SK-N-SH treated with all-trans-retinoic acid at 6 μM for 48 hours (cell line): ENCODE data around the gene IGF1.
"Not testable (repeated sequence)": the region's sequence is repeated elsewhere in the genome, so short reads cannot be mapped to it uniquely, and the experiment has no call there.

Experiments
- ATAC-seq: fragments of 200-7000 bp; cut with Tn5 transposase; 3 replicates; pipeline ENCODE4 v1.9.1; 2020; ENCODE audit warnings: mild to moderate bottlenecking, moderate library complexity
- BACH2 ChIP-seq: fragments of 250-450 bp; sonication (Bioruptor Pico); IDR thresholded peaks from 2 replicates; pipeline ENCODE4 v1.9.0; 2021; ENCODE audit warnings: mild to moderate bottlenecking, borderline replicate concordance
- CSDC2 ChIP-seq: fragments of 250-450 bp; sonication (Bioruptor Pico); IDR thresholded peaks from 2 replicates; pipeline ENCODE4 v1.5.0; 2020; ENCODE audit warnings: mild to moderate bottlenecking, moderate library complexity
- ESRRG ChIP-seq: fragments of 250-450 bp; sonication (Bioruptor Pico); IDR thresholded peaks from 2 replicates; pipeline ENCODE4 v1.6.1; 2021; ENCODE audit warnings: mild to moderate bottlenecking
- GLIS3 ChIP-seq: fragments of 250-450 bp; sonication (Bioruptor Pico); IDR thresholded peaks from 2 replicates; pipeline ENCODE4 v1.5.0; 2020; ENCODE audit warnings: mild to moderate bottlenecking, moderate library complexity
- ISL1 ChIP-seq: fragments of 250-450 bp; sonication (Bioruptor Pico); IDR thresholded peaks from 2 replicates; pipeline ENCODE4 v2.1.2; 2022; ENCODE audit warnings: mild to moderate bottlenecking, moderate library complexity
- OSR1 ChIP-seq: fragments of 250-450 bp; sonication (Bioruptor Pico); IDR thresholded peaks from 2 replicates; pipeline ENCODE4 v1.8.0; 2022; ENCODE audit warnings: moderate library complexity, mild to moderate bottlenecking, inconsistent platforms
- PPARA ChIP-seq: fragments of 250-450 bp; sonication (Bioruptor Pico); IDR thresholded peaks from 2 replicates; pipeline ENCODE4 v1.5.0; 2020; ENCODE audit warnings: mild to moderate bottlenecking, borderline replicate concordance
- RARB ChIP-seq: fragments of 250-450 bp; sonication (Bioruptor Pico); IDR thresholded peaks from 2 replicates; pipeline ENCODE4 v1.8.0; 2021; ENCODE audit warnings: mild to moderate bottlenecking, moderate library complexity
- SNAI2 ChIP-seq: fragments of 250-450 bp; sonication (Bioruptor Pico); IDR thresholded peaks from 2 replicates; pipeline ENCODE4 v1.5.0; 2020; ENCODE audit warnings: mild to moderate bottlenecking, moderate library complexity
- TCF4 ChIP-seq: fragments of 250-450 bp; sonication (Bioruptor Pico); IDR thresholded peaks from 2 replicates; pipeline ENCODE4 v1.8.0; 2021; ENCODE audit warnings: mild to moderate bottlenecking, moderate library complexity, borderline replicate concordance
- TOX ChIP-seq: fragments of 250-450 bp; sonication (Bioruptor Pico); IDR thresholded peaks from 2 replicates; pipeline ENCODE4 v1.8.0; 2021; ENCODE audit warnings: mild to moderate bottlenecking, moderate library complexity, borderline replicate concordance
- ZC3H10 ChIP-seq: fragments of 250-450 bp; sonication (Bioruptor Pico); IDR thresholded peaks from 2 replicates; pipeline ENCODE4 v1.5.1; 2021; ENCODE audit warnings: mild to moderate bottlenecking, moderate library complexity
- ZFP3 ChIP-seq: fragments of 250-450 bp; sonication (Bioruptor Pico); IDR thresholded peaks from 2 replicates; pipeline ENCODE4 v1.5.0; 2020; ENCODE audit warnings: mild to moderate bottlenecking, moderate library complexity
- ZFP30 ChIP-seq: fragments of 450-650 bp; formaldehyde crosslinking; IDR thresholded peaks from 2 replicates; pipeline ENCODE4 v1.5.0; 2022; ENCODE audit warnings: mild to moderate bottlenecking, moderate library complexity
- ZNF565 ChIP-seq: fragments of 450-650 bp; formaldehyde crosslinking; conservative IDR thresholded peaks from 2 replicates; pipeline ENCODE4 v1.5.0; 2020; ENCODE audit warnings: low read depth, mild to moderate bottlenecking, moderate library complexity
- ZNF70 ChIP-seq: fragments of 450-650 bp; formaldehyde crosslinking; IDR thresholded peaks from 2 replicates; pipeline ENCODE4 v1.5.0; 2020; ENCODE audit warnings: mild to moderate bottlenecking, moderate library complexity
- ZNF8 ChIP-seq: fragments of 450-650 bp; formaldehyde crosslinking; IDR thresholded peaks from 2 replicates; pipeline ENCODE4 v1.5.0; 2020; ENCODE audit warnings: mild to moderate bottlenecking, moderate library complexity
- TF ChIP-seq, protein P1 (sequence below): fragments of 250-450 bp; sonication (Bioruptor Pico); IDR thresholded peaks from 2 replicates; pipeline ENCODE4 v1.5.0; 2020; ENCODE audit warnings: mild to moderate bottlenecking, moderate library complexity
- TF ChIP-seq, protein P2 (sequence below): fragments of 250-450 bp; sonication (Bioruptor Pico); IDR thresholded peaks from 2 replicates; pipeline ENCODE4 v1.5.1; 2020; ENCODE audit warnings: low read depth, mild to moderate bottlenecking, moderate library complexity
- TF ChIP-seq, protein P3 (sequence below): fragments of 250-450 bp; sonication (Bioruptor Pico); IDR thresholded peaks from 2 replicates; pipeline ENCODE4 v1.8.0; 2021; ENCODE audit warnings: low read depth, mild to moderate bottlenecking, moderate library complexity, borderline replicate concordance
- TF ChIP-seq, protein P4 (sequence below): fragments of 250-450 bp; sonication (Bioruptor Pico); IDR thresholded peaks from 2 replicates; pipeline ENCODE4 v1.5.1; 2021; ENCODE audit warnings: mild to moderate bottlenecking, moderate library complexity

IGF1 gene

DNA sequence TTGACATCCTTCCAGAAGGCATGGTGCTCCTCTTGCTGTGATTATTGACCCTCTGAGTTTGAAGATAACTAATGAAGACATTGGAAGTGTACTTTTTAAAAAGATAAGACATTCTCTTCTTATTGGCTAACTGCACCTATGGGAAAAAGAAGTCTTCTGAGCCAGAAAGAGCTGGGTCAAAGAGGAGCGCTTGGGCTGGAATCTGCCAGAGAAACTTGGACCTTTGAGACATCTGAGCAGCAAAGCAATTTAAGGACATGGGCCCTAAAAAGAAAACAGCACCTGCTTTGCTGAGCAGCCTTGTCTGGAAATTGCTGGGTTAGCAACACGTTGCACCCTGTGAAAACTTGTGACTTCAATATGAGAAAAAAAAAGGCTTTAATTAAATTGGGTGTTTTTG lies 27.8 kb downstream of the IGF1 start:
- TF ChIP-seq ESRRG (CRISPR knock-in tag) (no peak), SNAI2 (CRISPR knock-in tag) (no peak)
- no peak for ATAC-seq

DNA sequence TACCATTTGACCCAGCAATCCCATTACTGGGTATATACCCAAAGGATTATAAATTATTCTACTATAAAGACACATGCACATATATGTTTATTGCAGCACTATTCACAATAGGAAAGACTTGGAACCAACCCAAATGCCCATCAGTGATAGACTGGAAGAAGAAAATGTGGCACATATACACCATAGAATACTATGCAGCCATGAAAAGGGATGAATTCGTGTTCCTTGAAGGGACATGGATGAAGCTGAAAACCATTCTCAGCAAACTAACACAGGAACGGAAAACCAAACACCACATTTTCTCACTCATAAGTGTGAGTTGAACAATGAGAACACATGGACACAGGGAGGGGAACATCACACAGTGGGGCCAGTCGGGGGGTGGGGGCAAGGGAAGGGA lies 31.3 kb downstream of the IGF1 start:
- not testable (repeated sequence) for ATAC-seq

DNA sequence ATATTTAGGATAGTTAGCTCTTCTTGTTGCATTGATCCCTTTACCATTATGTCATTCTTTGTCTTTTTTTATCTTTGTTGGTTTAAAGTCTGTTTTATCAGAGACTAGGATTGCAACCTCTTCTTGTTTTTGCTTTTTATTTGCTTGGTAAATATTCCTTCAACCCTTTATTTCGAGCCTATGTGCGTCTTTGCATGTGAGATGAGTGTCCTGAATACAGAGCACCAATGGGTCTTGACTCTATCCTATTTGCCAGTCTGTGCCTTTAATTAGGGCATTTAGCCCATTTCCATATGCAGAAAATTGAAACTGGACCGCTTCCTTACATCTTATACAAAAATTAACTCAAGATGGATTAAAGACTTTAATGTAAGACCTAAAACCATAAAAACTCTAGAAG lies 32.9 kb downstream of the IGF1 start:
- not testable (repeated sequence) for ATAC-seq

DNA sequence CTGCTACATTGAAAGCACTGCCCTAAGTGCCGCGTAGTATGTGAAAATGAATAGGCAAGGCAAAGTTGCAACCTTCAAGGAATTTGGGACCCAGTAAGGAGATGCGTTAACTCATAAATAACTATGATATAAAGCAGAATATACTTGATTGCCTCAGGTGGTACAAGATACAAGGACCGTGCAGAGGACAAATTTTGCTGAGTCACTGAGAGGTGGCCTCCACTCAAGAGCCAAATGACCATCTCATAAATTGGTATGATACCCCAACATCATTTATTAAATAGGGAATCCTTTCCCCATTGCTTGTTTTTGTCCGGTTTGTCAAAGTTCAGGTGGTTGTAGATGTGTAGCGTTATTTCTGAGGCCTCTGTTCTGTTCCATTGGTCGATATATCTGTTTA lies 35.7 kb downstream of the IGF1 start:
- no peak for ATAC-seq
- no peak for TF ChIP-seq ESRRG (CRISPR knock-in tag)
- TF ChIP-seq ZNF70 (CRISPR knock-in tag): no peak
- TF ChIP-seq ZFP3 (CRISPR knock-in tag): no peak
- no peak for TF ChIP-seq GLIS3
- TF ChIP-seq, protein P1, sequence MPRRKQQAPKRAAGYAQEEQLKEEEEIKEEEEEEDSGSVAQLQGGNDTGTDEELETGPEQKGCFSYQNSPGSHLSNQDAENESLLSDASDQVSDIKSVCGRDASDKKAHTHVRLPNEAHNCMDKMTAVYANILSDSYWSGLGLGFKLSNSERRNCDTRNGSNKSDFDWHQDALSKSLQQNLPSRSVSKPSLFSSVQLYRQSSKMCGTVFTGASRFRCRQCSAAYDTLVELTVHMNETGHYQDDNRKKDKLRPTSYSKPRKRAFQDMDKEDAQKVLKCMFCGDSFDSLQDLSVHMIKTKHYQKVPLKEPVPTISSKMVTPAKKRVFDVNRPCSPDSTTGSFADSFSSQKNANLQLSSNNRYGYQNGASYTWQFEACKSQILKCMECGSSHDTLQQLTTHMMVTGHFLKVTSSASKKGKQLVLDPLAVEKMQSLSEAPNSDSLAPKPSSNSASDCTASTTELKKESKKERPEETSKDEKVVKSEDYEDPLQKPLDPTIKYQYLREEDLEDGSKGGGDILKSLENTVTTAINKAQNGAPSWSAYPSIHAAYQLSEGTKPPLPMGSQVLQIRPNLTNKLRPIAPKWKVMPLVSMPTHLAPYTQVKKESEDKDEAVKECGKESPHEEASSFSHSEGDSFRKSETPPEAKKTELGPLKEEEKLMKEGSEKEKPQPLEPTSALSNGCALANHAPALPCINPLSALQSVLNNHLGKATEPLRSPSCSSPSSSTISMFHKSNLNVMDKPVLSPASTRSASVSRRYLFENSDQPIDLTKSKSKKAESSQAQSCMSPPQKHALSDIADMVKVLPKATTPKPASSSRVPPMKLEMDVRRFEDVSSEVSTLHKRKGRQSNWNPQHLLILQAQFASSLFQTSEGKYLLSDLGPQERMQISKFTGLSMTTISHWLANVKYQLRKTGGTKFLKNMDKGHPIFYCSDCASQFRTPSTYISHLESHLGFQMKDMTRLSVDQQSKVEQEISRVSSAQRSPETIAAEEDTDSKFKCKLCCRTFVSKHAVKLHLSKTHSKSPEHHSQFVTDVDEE (CRISPR knock-in tag): no peak

DNA sequence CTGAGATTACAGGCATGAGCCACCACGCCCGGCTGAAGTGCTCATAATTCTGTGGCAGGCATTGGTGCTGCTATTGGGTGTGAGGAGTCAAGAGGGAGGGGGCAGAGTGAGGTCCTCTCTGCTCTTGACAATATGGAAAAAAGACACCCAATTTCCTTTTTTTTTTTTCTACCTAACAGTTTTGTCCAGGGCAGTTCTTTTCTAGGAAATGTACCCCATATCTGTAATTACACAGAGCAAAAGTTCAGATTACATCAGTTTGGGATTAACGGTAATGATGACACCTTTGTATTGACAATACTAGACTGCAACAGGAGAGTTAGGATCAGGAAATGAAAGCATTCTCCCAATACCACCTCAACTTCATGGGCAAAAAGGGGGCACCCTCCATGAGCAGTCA lies 36.3 kb downstream of the IGF1 start:
- no peak for ATAC-seq
- no peak for TF ChIP-seq PPARA (CRISPR knock-in tag)
- TF ChIP-seq, protein P2, sequence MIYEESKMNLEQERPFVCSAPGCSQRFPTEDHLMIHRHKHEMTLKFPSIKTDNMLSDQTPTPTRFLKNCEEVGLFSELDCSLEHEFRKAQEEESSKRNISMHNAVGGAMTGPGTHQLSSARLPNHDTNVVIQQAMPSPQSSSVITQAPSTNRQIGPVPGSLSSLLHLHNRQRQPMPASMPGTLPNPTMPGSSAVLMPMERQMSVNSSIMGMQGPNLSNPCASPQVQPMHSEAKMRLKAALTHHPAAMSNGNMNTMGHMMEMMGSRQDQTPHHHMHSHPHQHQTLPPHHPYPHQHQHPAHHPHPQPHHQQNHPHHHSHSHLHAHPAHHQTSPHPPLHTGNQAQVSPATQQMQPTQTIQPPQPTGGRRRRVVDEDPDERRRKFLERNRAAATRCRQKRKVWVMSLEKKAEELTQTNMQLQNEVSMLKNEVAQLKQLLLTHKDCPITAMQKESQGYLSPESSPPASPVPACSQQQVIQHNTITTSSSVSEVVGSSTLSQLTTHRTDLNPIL (CRISPR knock-in tag): no peak
- TF ChIP-seq, protein P3, sequence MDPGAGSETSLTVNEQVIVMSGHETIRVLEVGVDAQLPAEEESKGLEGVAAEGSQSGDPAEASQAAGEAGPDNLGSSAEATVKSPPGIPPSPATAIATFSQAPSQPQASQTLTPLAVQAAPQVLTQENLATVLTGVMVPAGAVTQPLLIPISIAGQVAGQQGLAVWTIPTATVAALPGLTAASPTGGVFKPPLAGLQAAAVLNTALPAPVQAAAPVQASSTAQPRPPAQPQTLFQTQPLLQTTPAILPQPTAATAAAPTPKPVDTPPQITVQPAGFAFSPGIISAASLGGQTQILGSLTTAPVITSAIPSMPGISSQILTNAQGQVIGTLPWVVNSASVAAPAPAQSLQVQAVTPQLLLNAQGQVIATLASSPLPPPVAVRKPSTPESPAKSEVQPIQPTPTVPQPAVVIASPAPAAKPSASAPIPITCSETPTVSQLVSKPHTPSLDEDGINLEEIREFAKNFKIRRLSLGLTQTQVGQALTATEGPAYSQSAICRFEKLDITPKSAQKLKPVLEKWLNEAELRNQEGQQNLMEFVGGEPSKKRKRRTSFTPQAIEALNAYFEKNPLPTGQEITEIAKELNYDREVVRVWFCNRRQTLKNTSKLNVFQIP (CRISPR knock-in tag): no peak
- TF ChIP-seq GLIS3: no peak
- no peak for TF ChIP-seq CSDC2 (CRISPR knock-in tag)
- no peak for TF ChIP-seq ZC3H10 (CRISPR knock-in tag)
- TF ChIP-seq TOX (CRISPR knock-in tag): no peak
- TF ChIP-seq BACH2 (CRISPR knock-in tag): no peak
- TF ChIP-seq, protein P4, sequence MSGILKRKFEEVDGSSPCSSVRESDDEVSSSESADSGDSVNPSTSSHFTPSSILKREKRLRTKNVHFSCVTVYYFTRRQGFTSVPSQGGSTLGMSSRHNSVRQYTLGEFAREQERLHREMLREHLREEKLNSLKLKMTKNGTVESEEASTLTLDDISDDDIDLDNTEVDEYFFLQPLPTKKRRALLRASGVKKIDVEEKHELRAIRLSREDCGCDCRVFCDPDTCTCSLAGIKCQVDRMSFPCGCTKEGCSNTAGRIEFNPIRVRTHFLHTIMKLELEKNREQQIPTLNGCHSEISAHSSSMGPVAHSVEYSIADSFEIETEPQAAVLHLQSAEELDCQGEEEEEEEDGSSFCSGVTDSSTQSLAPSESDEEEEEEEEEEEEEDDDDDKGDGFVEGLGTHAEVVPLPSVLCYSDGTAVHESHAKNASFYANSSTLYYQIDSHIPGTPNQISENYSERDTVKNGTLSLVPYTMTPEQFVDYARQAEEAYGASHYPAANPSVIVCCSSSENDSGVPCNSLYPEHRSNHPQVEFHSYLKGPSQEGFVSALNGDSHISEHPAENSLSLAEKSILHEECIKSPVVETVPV (CRISPR knock-in tag): no peak
- no peak for TF ChIP-seq ZNF70 (CRISPR knock-in tag)
- no peak for TF ChIP-seq TCF4 (CRISPR knock-in tag)
- no peak for TF ChIP-seq ZNF565
- TF ChIP-seq SNAI2 (CRISPR knock-in tag): no peak
- no peak for TF ChIP-seq ZFP30
- TF ChIP-seq OSR1 (CRISPR knock-in tag): no peak
- TF ChIP-seq ZFP3 (CRISPR knock-in tag): no peak
- TF ChIP-seq RARB (CRISPR knock-in tag): no peak
- no peak for TF ChIP-seq ISL1 (CRISPR knock-in tag)
- TF ChIP-seq ESRRG (CRISPR knock-in tag): no peak
- TF ChIP-seq ZNF8 (CRISPR knock-in tag): no peak
